ENCODE data around the gene FOXP1. TPM values are rescaled to one million over a fixed set of nuclear protein-coding genes. Genes with fewer than 3 reads are reported as not detected.

Gene FOXP1
- total RNA-seq, 1 donor from 2014 or later, result 27.3 TPM

DNA sequence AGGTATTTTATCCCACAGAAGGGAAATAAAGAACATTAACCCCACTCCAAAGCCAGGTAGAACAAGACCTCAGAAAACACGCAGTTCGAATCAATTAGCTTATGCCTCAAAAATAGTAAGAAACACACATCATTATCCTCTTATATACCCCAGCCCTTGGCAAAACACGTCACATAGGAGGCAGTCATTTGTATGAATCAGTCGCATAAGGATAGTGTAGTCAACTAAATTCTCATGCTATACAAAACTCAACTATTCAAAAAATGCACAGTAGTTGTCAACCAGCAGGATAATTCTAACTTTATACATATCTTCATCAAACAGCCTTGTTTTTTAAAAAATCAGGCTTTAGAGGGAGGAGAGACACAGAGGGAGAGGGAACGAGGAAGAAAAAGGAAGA, 298.4 kb downstream of the FOXP1 start:
- Histone ChIP-seq H3K4me1 (peaks cover 4% of the 10 kb centered on the region), H3K4me2 (no peak overlapping the region), H3K36me3 (no peaks in the 10 kb centered on the region), H3K9ac (no peak overlapping the region), H4K20me1 (ENCODE audit: low read depth) (no peaks in the 10 kb centered on the region), H3F3A (ENCODE audit: low read depth) (no peaks in the 10 kb centered on the region), H2AFZ (replicated peaks) (no peak overlapping the region), H3K79me2 (ENCODE audit: low read depth) (peaks cover 36% of the 10 kb centered on the region), H3K4me3 (no peak overlapping the region), H3K27ac (no peak overlapping the region), H3K27me3 (no peaks in the 10 kb centered on the region), H3K9me3 (ENCODE audit: low read depth) (no peaks in the 10 kb centered on the region)
- Mint-ChIP-seq H3K4me3 (no peak overlapping the region), H3K9me3 (no peaks in the 10 kb centered on the region), H3K36me3 (peaks cover 3% of the 10 kb centered on the region), H3K27me3 (ENCODE audit: insufficient read depth, low read depth) (no peaks in the 10 kb centered on the region), H3K27ac (no peak overlapping the region), H3K4me1 (no peaks in the 10 kb centered on the region)
- TF ChIP-seq, protein P1, sequence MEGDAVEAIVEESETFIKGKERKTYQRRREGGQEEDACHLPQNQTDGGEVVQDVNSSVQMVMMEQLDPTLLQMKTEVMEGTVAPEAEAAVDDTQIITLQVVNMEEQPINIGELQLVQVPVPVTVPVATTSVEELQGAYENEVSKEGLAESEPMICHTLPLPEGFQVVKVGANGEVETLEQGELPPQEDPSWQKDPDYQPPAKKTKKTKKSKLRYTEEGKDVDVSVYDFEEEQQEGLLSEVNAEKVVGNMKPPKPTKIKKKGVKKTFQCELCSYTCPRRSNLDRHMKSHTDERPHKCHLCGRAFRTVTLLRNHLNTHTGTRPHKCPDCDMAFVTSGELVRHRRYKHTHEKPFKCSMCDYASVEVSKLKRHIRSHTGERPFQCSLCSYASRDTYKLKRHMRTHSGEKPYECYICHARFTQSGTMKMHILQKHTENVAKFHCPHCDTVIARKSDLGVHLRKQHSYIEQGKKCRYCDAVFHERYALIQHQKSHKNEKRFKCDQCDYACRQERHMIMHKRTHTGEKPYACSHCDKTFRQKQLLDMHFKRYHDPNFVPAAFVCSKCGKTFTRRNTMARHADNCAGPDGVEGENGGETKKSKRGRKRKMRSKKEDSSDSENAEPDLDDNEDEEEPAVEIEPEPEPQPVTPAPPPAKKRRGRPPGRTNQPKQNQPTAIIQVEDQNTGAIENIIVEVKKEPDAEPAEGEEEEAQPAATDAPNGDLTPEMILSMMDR (IDR thresholded peaks at IDR 0.05), result no peak
- TF ChIP-seq EZH2phosphoT487 (IDR thresholded peaks at IDR 0.05) (no peak), EZH2 (IDR thresholded peaks at IDR 0.05) (no peak)
- DNase-seq (ENCODE audit: low spot score), result no peak

DNA sequence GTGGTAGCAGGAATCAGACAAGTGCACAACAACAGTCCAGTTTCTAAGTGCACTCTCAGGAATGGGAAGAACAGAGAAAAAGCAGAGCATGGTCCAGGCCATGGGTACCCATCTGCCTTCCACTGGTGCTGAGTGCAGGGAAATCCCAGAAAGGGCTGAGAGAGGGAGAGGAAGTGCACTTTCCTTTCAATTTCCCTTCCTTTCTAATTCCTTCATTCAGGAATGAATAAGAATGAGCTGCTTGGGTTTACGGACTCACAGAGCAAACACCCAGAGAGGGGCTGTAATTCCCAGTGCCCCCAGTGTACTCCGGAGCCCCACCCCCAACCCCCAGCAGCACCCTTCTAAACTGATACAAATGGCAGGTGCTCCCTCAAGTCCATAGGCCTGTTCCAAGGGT, 300.6 kb downstream of the FOXP1 start:
- no peak for DNase-seq (ENCODE audit: low spot score)
- H3K4me2 ChIP-seq, result no peak overlapping the region
- no peak overlapping the region for H3K27ac Mint-ChIP-seq

DNA sequence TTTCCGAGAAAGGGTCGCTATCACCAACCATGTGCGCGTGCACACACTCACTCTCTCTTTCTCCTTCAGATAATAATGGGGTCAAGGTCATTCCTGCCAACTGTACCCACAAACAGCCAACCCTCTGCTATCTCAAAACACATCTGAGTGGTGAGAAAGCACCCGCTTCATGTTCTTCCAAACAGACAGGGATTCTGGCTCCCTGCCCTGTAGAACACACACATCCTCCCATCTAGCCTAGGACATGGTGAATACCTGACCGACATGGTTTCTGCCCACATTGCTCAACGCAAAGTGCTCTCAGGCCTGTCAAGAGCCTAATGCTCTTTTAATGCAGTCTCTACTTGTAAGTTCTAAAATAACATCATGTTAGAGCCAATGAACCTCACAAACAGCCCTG, 302.2 kb downstream of the FOXP1 start:
- no peak overlapping the region for H3K4me3 Mint-ChIP-seq
- H3K27ac Mint-ChIP-seq, result no peak overlapping the region
- H3K36me3 ChIP-seq, result no peaks in the 10 kb centered on the region
- H3F3A ChIP-seq (ENCODE audit: low read depth), result no peaks in the 10 kb centered on the region
- no peak overlapping the region for H3K27ac ChIP-seq
- no peaks in the 10 kb centered on the region for H3K9me3 ChIP-seq (ENCODE audit: low read depth)
- TF ChIP-seq EZH2phosphoT487 (IDR thresholded peaks at IDR 0.05), result no peak
- TF ChIP-seq, protein P1 (IDR thresholded peaks at IDR 0.05), result no peak
- no peak for TF ChIP-seq EZH2 (IDR thresholded peaks at IDR 0.05)
- H3K27me3 ChIP-seq, result no peaks in the 10 kb centered on the region
- H3K9ac ChIP-seq, result no peak overlapping the region
- no peak for DNase-seq (ENCODE audit: low spot score)
- H2AFZ ChIP-seq (replicated peaks), result no peak overlapping the region
- peaks cover 4% of the 10 kb centered on the region for H3K4me1 ChIP-seq
- peaks cover 32% of the 10 kb centered on the region for H3K79me2 ChIP-seq (ENCODE audit: low read depth)
- no peak overlapping the region for H3K4me2 ChIP-seq
- no peaks in the 10 kb centered on the region for H3K9me3 Mint-ChIP-seq
- no peak overlapping the region for H3K4me3 ChIP-seq
- no peaks in the 10 kb centered on the region for H3K27me3 Mint-ChIP-seq (ENCODE audit: insufficient read depth, low read depth)
- no peaks in the 10 kb centered on the region for H3K36me3 Mint-ChIP-seq
- H4K20me1 ChIP-seq (ENCODE audit: low read depth), result no peaks in the 10 kb centered on the region
- H3K4me1 Mint-ChIP-seq, result no peaks in the 10 kb centered on the region

More for the DNA sequence above, 300.6 kb downstream of the FOXP1 start:
- H3K9me3 ChIP-seq (ENCODE audit: low read depth), result no peaks in the 10 kb centered on the region
- H3K79me2 ChIP-seq (ENCODE audit: low read depth), result peaks cover 36% of the 10 kb centered on the region
- no peak overlapping the region for H3K27ac ChIP-seq
- TF ChIP-seq, protein P1 (IDR thresholded peaks at IDR 0.05), result no peak
- TF ChIP-seq EZH2phosphoT487 (IDR thresholded peaks at IDR 0.05) (no peak), EZH2 (IDR thresholded peaks at IDR 0.05) (no peak)
- Mint-ChIP-seq H3K9me3 (no peaks in the 10 kb centered on the region), H3K4me1 (no peaks in the 10 kb centered on the region), H3K27me3 (ENCODE audit: insufficient read depth, low read depth) (no peaks in the 10 kb centered on the region), H3K4me3 (no peak overlapping the region), H3K36me3 (no peaks in the 10 kb centered on the region)
- H3F3A ChIP-seq (ENCODE audit: low read depth), result no peaks in the 10 kb centered on the region
- no peaks in the 10 kb centered on the region for H3K36me3 ChIP-seq
- H3K27me3 ChIP-seq, result no peaks in the 10 kb centered on the region
- H2AFZ ChIP-seq (replicated peaks), result no peak overlapping the region
- no peaks in the 10 kb centered on the region for H4K20me1 ChIP-seq (ENCODE audit: low read depth)
- H3K4me3 ChIP-seq, result no peak overlapping the region
- H3K9ac ChIP-seq, result no peak overlapping the region
- peaks cover 4% of the 10 kb centered on the region for H3K4me1 ChIP-seq

Data from neural progenitor cell (in vitro differentiated cells).